ENCODE measurements around the gene SPIC.

DNA sequence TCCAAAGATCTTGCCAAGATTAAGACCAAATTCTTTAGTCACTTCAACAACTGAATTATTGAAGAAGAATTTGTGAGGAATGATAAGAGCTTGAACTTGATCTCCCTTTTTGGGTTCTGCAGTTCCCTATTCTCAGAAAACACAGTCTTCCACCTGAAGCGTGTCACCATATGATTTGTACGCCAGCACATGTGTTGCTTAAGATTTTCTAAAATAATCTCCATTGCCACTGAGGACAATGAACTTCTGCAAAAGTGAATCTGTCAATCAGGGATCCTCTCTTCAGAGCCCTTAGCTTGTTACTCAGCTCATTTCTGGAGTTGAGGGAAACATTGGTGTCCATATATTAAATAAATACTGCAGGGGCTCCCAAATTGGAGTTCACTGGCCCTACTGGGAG lies 4.2 kb upstream of the SPIC start:
- TF ChIP-seq, protein P1, sequence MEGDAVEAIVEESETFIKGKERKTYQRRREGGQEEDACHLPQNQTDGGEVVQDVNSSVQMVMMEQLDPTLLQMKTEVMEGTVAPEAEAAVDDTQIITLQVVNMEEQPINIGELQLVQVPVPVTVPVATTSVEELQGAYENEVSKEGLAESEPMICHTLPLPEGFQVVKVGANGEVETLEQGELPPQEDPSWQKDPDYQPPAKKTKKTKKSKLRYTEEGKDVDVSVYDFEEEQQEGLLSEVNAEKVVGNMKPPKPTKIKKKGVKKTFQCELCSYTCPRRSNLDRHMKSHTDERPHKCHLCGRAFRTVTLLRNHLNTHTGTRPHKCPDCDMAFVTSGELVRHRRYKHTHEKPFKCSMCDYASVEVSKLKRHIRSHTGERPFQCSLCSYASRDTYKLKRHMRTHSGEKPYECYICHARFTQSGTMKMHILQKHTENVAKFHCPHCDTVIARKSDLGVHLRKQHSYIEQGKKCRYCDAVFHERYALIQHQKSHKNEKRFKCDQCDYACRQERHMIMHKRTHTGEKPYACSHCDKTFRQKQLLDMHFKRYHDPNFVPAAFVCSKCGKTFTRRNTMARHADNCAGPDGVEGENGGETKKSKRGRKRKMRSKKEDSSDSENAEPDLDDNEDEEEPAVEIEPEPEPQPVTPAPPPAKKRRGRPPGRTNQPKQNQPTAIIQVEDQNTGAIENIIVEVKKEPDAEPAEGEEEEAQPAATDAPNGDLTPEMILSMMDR (IDR thresholded peaks at IDR 0.05; ENCODE audit: low read depth, low read length, poor library complexity, severe bottlenecking) = no peak
- no peak for TF ChIP-seq EZH2phosphoT487 (IDR thresholded peaks at IDR 0.05; ENCODE audit: borderline replicate concordance, low read length)

All from DOHH2 (cell line).